Panc1 (cell line): ENCODE results near the gene GRM2. TPM values are rescaled to one million over a fixed set of nuclear protein-coding genes. Genes with fewer than 3 reads are reported as not detected.
A peak's percentile ranks its signal among the peaks of the same experiment; 100 is the strongest.

Source experiments
- ATAC-seq: fragments of 200-7000 bp; cut with Tn5 transposase; 2 replicates; pipeline ENCODE4 v1.9.1; 2020; ENCODE audit warnings: mild to moderate bottlenecking, moderate library complexity
- BruUV-seq: library from RNA; stranded (reverse); fragments of 400-500 nt; replicated peaks from 2 replicates; lab custom pipeline; 2021; lab: Mats Ljungman, UMichigan
- CTCF ChIA-PET: fragments of 300-600 bp; sonication (Branson Sonifier 250); formaldehyde crosslinking; loops from one replicate; lab custom pipeline; 2022; ENCODE audit warnings: antibody characterized with exemption; lab: Charles Lee
- POLR2A ChIA-PET: fragments of 300-600 bp; sonication (Branson Sonifier 250); formaldehyde crosslinking; loops from one replicate; lab custom pipeline; 2022; ENCODE audit warnings: antibody characterized with exemption; lab: Charles Lee
- DNase-seq: peaks from one replicate; pipeline ENCODE4 v3.0.0-alpha.2; 2010; ENCODE audit warnings: low read depth, low spot score
- H3K27ac ChIP-seq: 2 replicates; pipeline ENCODE4 v1.5.1; 2011; ENCODE audit warnings: mild to moderate bottlenecking, low read length, inconsistent platforms
- H3K27me3 ChIP-seq: fragments of 200-500 bp; sonication (Bioruptor generic); 2 replicates; pipeline ENCODE4 v1.6.0; 2014; ENCODE audit warnings: low read length, inconsistent platforms; ENCODE audit not compliant: control insufficient read depth, insufficient read depth
- H3K36me3 ChIP-seq: fragments of 200-500 bp; sonication (Bioruptor generic); 2 replicates; pipeline ENCODE4 v1.5.1; 2014; ENCODE audit warnings: inconsistent platforms, mild to moderate bottlenecking, low read length, moderate library complexity; ENCODE audit not compliant: control insufficient read depth, insufficient read depth
- H3K4me1 ChIP-seq: 2 replicates; pipeline ENCODE4 v1.5.1; 2011; ENCODE audit warnings: inconsistent platforms, mild to moderate bottlenecking, low read length, moderate library complexity; ENCODE audit not compliant: control insufficient read depth, insufficient read depth
- H3K4me3 ChIP-seq, 2 experiments: 2 replicates each; pipeline ENCODE4 v1.5.1; 2011 to 2012; ENCODE audit warnings: low read depth in 2 of 2, low read length in 2 of 2, mild to moderate bottlenecking in 2 of 2, inconsistent platforms in 1 of 2, moderate library complexity in 1 of 2
- H3K9me3 ChIP-seq: fragments of 200-500 bp; sonication (Bioruptor generic); 2 replicates; pipeline ENCODE4 v1.5.1; 2014; ENCODE audit warnings: low read depth, mild to moderate bottlenecking, inconsistent platforms, low read length, moderate library complexity; ENCODE audit not compliant: control insufficient read depth, insufficient read depth
- CTCF ChIP-seq: fragments of 450-650 bp; IDR thresholded peaks from 2 replicates; pipeline ENCODE4 v1.5.1; 2017; ENCODE audit warnings: mild to moderate bottlenecking
- POLR2AphosphoS5 ChIP-seq: IDR thresholded peaks from 2 replicates; pipeline ENCODE4 v1.6.1; 2012; ENCODE audit warnings: mild to moderate bottlenecking, low read depth, low read length, moderate library complexity
- REST ChIP-seq, 2 experiments: IDR thresholded peaks; 2 replicates each; pipeline ENCODE4 v1.6.1; 2011 to 2012; ENCODE audit warnings: low read depth in 2 of 2, control low read depth in 1 of 2, low read length in 1 of 2, mild to moderate bottlenecking in 1 of 2, moderate library complexity in 1 of 2; ENCODE audit not compliant: insufficient read depth in 1 of 2
- SIN3A ChIP-seq: IDR thresholded peaks from 2 replicates; pipeline ENCODE4 v1.6.1; 2012; ENCODE audit warnings: low read depth, mild to moderate bottlenecking, low read length, moderate library complexity, borderline replicate concordance; ENCODE audit not compliant: insufficient read depth
- TCF7L2 ChIP-seq: IDR thresholded peaks from 2 replicates; pipeline ENCODE4 v1.6.1; 2011; ENCODE audit warnings: mild to moderate bottlenecking, low read depth, low read length, inconsistent platforms
- in situ Hi-C: cut with HindIII; loops from 2 replicates; pipeline ENCODE4 v1.10.0; 2016; ENCODE audit warnings: low sequenced_read_pairs, low pct_unique_long_range_greater_than_20kb
- intact Hi-C: fragments of 100-400 bp; cut with micrococcal nuclease; formaldehyde crosslinking; loops from one replicate; pipeline ENCODE4 v1.10.0; 2022; ENCODE audit not compliant: unreplicated experiment
- total RNA-seq: library from RNA; stranded (reverse); gene quantifications from one replicate; pipeline ENCODE4 v1.2.1, GENCODE V29; 2021; ENCODE audit not compliant: unreplicated experiment

GRM2 gene
- total RNA-seq, 1 experiment from 2014 or later = 0.21 TPM

- Histone ChIP-seq H3K4me1 (no peaks in the 10 kb centered on the region), H3K36me3 (no peaks in the 10 kb centered on the region), H3K9me3 (no peaks in the 10 kb centered on the region), H3K27ac (no peak overlapping the region), H3K27me3 (no peaks in the 10 kb centered on the region; the same call in 1 of the 2 replicates), H3K4me3 (no peak overlapping the region)
- intact Hi-C loops = no loop called here
- ChIA-PET CTCF (no interaction called here), POLR2A (no interaction called here)
- in situ Hi-C loops = no loop called here
- ATAC-seq = no peak
- no TSS peak for BruUV-seq
- DNase-seq = no peak
- no peak for TF ChIP-seq REST (IDR thresholded peaks at IDR 0.05; ENCODE audit: insufficient read depth in 1 of 2, low read depth in 2 of 2, low read length in 1 of 2)
- TF ChIP-seq TCF7L2 = no peak
- TF ChIP-seq SIN3A = no peak
- no peak for TF ChIP-seq CTCF
- no peak for TF ChIP-seq POLR2AphosphoS5
These were observed 1.4 kb upstream of the GRM2 start for GRCh38 chr3:51705276-51706020.

- DNase-seq = no peak
- ChIA-PET POLR2A (no interaction called here), CTCF (interaction anchor here (0.7 kb wide), 1 partner anchor 137 kb away, joined by 8 read pairs; no protein-coding TSS in a partner anchor)
- ATAC-seq = no peak
- H3K27me3 ChIP-seq = no peaks in the 10 kb centered on the region; the same call in 1 of the 2 replicates
- intact Hi-C loops = no loop called here
- H3K36me3 ChIP-seq = no peaks in the 10 kb centered on the region
- no TSS peak for BruUV-seq
- no peaks in the 10 kb centered on the region for H3K9me3 ChIP-seq
- H3K4me3 ChIP-seq = no peak overlapping the region
- H3K4me1 ChIP-seq = no peaks in the 10 kb centered on the region
- in situ Hi-C loops = no loop called here
- TF ChIP-seq SIN3A (no peak), CTCF (no peak), REST (IDR thresholded peaks at IDR 0.05; ENCODE audit: insufficient read depth in 1 of 2, low read depth in 2 of 2, low read length in 1 of 2) (peak in 1 of 2 experiments; percentile 44; a peak in 1 of 4 replicates), TCF7L2 (no peak), POLR2AphosphoS5 (no peak)
- no peak overlapping the region for H3K27ac ChIP-seq
These were observed 815 bp upstream of the GRM2 start for GRCh38 chr3:51706021-51706485.
